OCI-LY1 (cell line): Measurements from ENCODE around the gene GIT2.

ENCODE experiments used
- H2AFZ ChIP-seq: fragments of 200-600 bp; sonication (generic), shearing (Covaris generic); 2 replicates; pipeline ENCODE4 v1.6.0; 2014; ENCODE audit warnings: antibody characterized with exemption, mild to moderate bottlenecking, low read length
- H3F3A ChIP-seq: fragments of 200-600 bp; sonication (generic), shearing (Covaris generic); 2 replicates; pipeline ENCODE4 v1.6.0; 2014; ENCODE audit warnings: mild to moderate bottlenecking, antibody characterized with exemption, low read length, moderate library complexity; ENCODE audit not compliant: insufficient read depth
- H3K27ac ChIP-seq: fragments of 200-600 bp; sonication (generic); 2 replicates; pipeline ENCODE4 v1.5.1; 2014; ENCODE audit warnings: low read length, mixed run types, mild to moderate bottlenecking, low read depth; ENCODE audit not compliant: poor library complexity, severe bottlenecking
- H3K27me3 ChIP-seq: fragments of 200-600 bp; sonication (generic); 2 replicates; pipeline ENCODE4 v1.6.0; 2014; ENCODE audit warnings: antibody characterized with exemption, mild to moderate bottlenecking, low read length, moderate library complexity; ENCODE audit not compliant: insufficient read depth
- H3K36me3 ChIP-seq: fragments of 200-600 bp; sonication (generic); 2 replicates; pipeline ENCODE4 v1.6.1; 2014; ENCODE audit warnings: mild to moderate bottlenecking, antibody characterized with exemption, low read length, moderate library complexity, mixed read lengths; ENCODE audit not compliant: insufficient read depth
- H3K4me1 ChIP-seq: fragments of 200-600 bp; sonication (generic); 2 replicates; pipeline ENCODE4 v1.5.1; 2014; ENCODE audit warnings: mild to moderate bottlenecking, low read length, moderate library complexity; ENCODE audit not compliant: insufficient read depth, severe bottlenecking
- H3K4me2 ChIP-seq: fragments of 200-600 bp; sonication (generic), shearing (Covaris generic); 2 replicates; pipeline ENCODE4 v1.6.1; 2014; ENCODE audit warnings: low read length
- H3K4me3 ChIP-seq: fragments of 200-600 bp; sonication (generic); 2 replicates; pipeline ENCODE4 v1.5.1; 2014; ENCODE audit warnings: low read length, low read depth, mild to moderate bottlenecking, mixed read lengths; ENCODE audit not compliant: poor library complexity, severe bottlenecking
- H3K79me2 ChIP-seq: fragments of 200-600 bp; shearing (Covaris generic); 2 replicates; pipeline ENCODE4 v1.6.1; 2016; ENCODE audit warnings: mixed run types, low read length, mixed read lengths; ENCODE audit not compliant: insufficient read depth
- H3K9ac ChIP-seq: fragments of 200-600 bp; sonication (generic), shearing (Covaris generic); 2 replicates; pipeline ENCODE4 v1.6.1; 2014; ENCODE audit warnings: mild to moderate bottlenecking, low read length, mixed read lengths
- H3K9me2 ChIP-seq: fragments of 200-600 bp; sonication (generic), shearing (Covaris generic); 2 replicates; pipeline ENCODE4 v1.6.1; 2014; ENCODE audit warnings: low read depth, mild to moderate bottlenecking, low read length, mixed read lengths
- H3K9me3 ChIP-seq: fragments of 200-600 bp; shearing (Covaris generic); 2 replicates; pipeline ENCODE4 v1.6.1; 2014; ENCODE audit warnings: low read length, mixed read lengths
- H4K20me1 ChIP-seq: fragments of 200-600 bp; sonication (generic), shearing (Covaris generic); 2 replicates; pipeline ENCODE4 v1.6.0; 2016; ENCODE audit warnings: mild to moderate bottlenecking, low read length; ENCODE audit not compliant: insufficient read depth
- CTCF ChIP-seq: fragments of 200-600 bp; sonication (generic), shearing (Covaris generic); IDR thresholded peaks from 2 replicates; pipeline ENCODE4 v1.5.1; 2017; ENCODE audit warnings: mild to moderate bottlenecking, antibody characterized with exemption, low read length, moderate library complexity, mixed read lengths
- EZH2 ChIP-seq: fragments of 200-600 bp; sonication (generic), shearing (Covaris generic); IDR thresholded peaks from 2 replicates; pipeline ENCODE4 v1.8.0; 2017; ENCODE audit warnings: borderline replicate concordance, mixed run types, mild to moderate bottlenecking, antibody characterized with exemption, low read length, moderate library complexity, mixed read lengths

GIT2 gene

GRCh38 chr12:109926488-109927210, 69.5 kb downstream of the GIT2 start:
- Histone ChIP-seq H3K27me3 (no peaks in the 10 kb centered on the region), H3K9me2 (no peaks in the 10 kb centered on the region), H3K79me2 (no peaks in the 10 kb centered on the region), H3F3A (no peaks in the 10 kb centered on the region), H3K36me3 (peaks cover 21% of the 10 kb centered on the region), H3K9me3 (no peaks in the 10 kb centered on the region), H3K4me3 (no peak overlapping the region), H2AFZ (no peak overlapping the region), H3K27ac (no peak overlapping the region), H3K4me1 (peaks cover 5% of the 10 kb centered on the region), H3K9ac (no peak overlapping the region), H3K4me2 (no peak overlapping the region), H4K20me1 (no peaks in the 10 kb centered on the region)
- TF ChIP-seq EZH2 (no peak), CTCF (no peak)

- Histone ChIP-seq H4K20me1 (no peaks in the 10 kb centered on the region), H3F3A (no peaks in the 10 kb centered on the region), H2AFZ (no peak overlapping the region), H3K79me2 (no peaks in the 10 kb centered on the region), H3K9ac (no peak overlapping the region), H3K4me2 (no peak overlapping the region), H3K27me3 (no peaks in the 10 kb centered on the region), H3K4me1 (peaks cover 5% of the 10 kb centered on the region), H3K36me3 (peaks cover 14% of the 10 kb centered on the region), H3K9me3 (no peaks in the 10 kb centered on the region), H3K27ac (no peak overlapping the region), H3K9me2 (no peaks in the 10 kb centered on the region), H3K4me3 (no peak overlapping the region)
- TF ChIP-seq CTCF (no peak), EZH2 (no peak)
Measured at GRCh38 chr12:109926016-109926415, 70.2 kb downstream of the GIT2 start.

GRCh38 chr12:109925185-109925840, 70.9 kb downstream of the GIT2 start:
- H3K36me3 ChIP-seq: peaks cover 7% of the 10 kb centered on the region
- no peaks in the 10 kb centered on the region for H4K20me1 ChIP-seq
- peaks cover 5% of the 10 kb centered on the region for H3K4me1 ChIP-seq
- H3K9me2 ChIP-seq: no peaks in the 10 kb centered on the region
- no peaks in the 10 kb centered on the region for H3K9me3 ChIP-seq
- no peak overlapping the region for H2AFZ ChIP-seq
- no peak overlapping the region for H3K4me2 ChIP-seq
- H3K4me3 ChIP-seq: no peak overlapping the region
- H3K9ac ChIP-seq: no peak overlapping the region
- H3K27ac ChIP-seq: no peak overlapping the region
- H3K79me2 ChIP-seq: no peaks in the 10 kb centered on the region
- TF ChIP-seq EZH2 (no peak), CTCF (no peak)
- H3F3A ChIP-seq: no peaks in the 10 kb centered on the region
- no peaks in the 10 kb centered on the region for H3K27me3 ChIP-seq
